ENCODE data around the gene SEC61A2. TPM values are rescaled to one million over a fixed set of nuclear protein-coding genes. Genes with fewer than 3 reads are reported as not detected.
A peak's percentile ranks its signal among the peaks of the same experiment; 100 is the strongest.
"Not testable (repeated sequence)": the region's sequence is repeated elsewhere in the genome, so short reads cannot be mapped to it uniquely, and the experiment has no call there.

The SEC61A2 gene
- total RNA-seq, 1 donor from 2014 or later, result 14.3 TPM

DNA sequence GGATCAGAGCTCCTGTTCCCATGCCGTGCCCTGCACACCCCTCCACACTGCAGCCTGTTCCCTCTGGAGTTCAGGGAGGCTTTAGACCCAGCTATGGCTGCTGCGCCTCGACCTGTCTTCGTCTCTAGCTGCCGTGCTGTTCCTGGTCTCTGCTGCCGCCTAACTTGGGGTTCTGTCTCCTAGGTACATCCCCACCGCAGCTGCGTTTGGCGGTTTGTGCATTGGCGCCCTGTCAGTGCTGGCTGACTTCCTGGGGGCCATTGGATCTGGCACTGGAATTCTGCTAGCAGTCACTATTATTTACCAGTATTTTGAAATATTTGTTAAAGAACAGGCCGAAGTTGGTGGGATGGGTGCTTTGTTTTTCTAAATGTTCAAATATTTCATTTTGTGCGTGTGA lies 34.6 kb downstream of the SEC61A2 start:
- Histone ChIP-seq H3K27me3 (ENCODE audit: insufficient read depth, low read length) (no peaks in the 10 kb centered on the region), H3K4me3 (ENCODE audit: insufficient read depth, low read depth, low read length) (no peak overlapping the region), H3K9ac (ENCODE audit: low read length) (no peak overlapping the region), H3K9me3 (ENCODE audit: insufficient read depth, low read depth, low read length) (no peaks in the 10 kb centered on the region), H4K20me1 (ENCODE audit: insufficient read depth, low read length) (no peaks in the 10 kb centered on the region), H3K27ac (ENCODE audit: low read depth, low read length) (no peak overlapping the region), H3K4me1 (ENCODE audit: insufficient read depth, low read length) (no peaks in the 10 kb centered on the region), H3K4me2 (ENCODE audit: low read length) (no peak overlapping the region), H3K79me2 (ENCODE audit: insufficient read depth, low read length) (no peaks in the 10 kb centered on the region), H2AFZ (ENCODE audit: low read depth, low read length) (no peak overlapping the region), H3K36me3 (ENCODE audit: insufficient read depth, low read length) (peaks cover 29% of the 10 kb centered on the region)
- Mint-ChIP-seq H3K27ac (ENCODE audit: unreplicated experiment) (peak overlapping the region; percentile 50), H3K27me3 (ENCODE audit: low read depth, unreplicated experiment) (no peaks in the 10 kb centered on the region), H3K4me1 (ENCODE audit: low read depth, unreplicated experiment) (no peaks in the 10 kb centered on the region), H3K4me3 (ENCODE audit: unreplicated experiment) (no peak overlapping the region), H3K36me3 (ENCODE audit: low read depth, unreplicated experiment) (peaks cover 14% of the 10 kb centered on the region), H3K9me3 (ENCODE audit: unreplicated experiment) (no peaks in the 10 kb centered on the region)
- DNase-seq (ENCODE audit: low read depth) (no peak), FAIRE-seq (no peak)
- no peak for TF ChIP-seq CTCF (IDR thresholded peaks at IDR 0.05; ENCODE audit: insufficient read depth, low read depth, low read length)
- TF ChIP-seq EZH2 (IDR thresholded peaks at IDR 0.05; ENCODE audit: insufficient read depth, low read length), result no peak

GRCh38 chr10:12165036-12165435 lies 35.6 kb downstream of the SEC61A2 start:
- no peak overlapping the region for H3K27ac Mint-ChIP-seq (ENCODE audit: unreplicated experiment)
- peaks cover 34% of the 10 kb centered on the region for H3K36me3 ChIP-seq (ENCODE audit: insufficient read depth, low read length)
- H3K79me2 ChIP-seq (ENCODE audit: insufficient read depth, low read length), result no peaks in the 10 kb centered on the region
- FAIRE-seq (no peak), DNase-seq (ENCODE audit: low read depth) (no peak)
- H3K9ac ChIP-seq (ENCODE audit: low read length), result no peak overlapping the region
- H3K4me1 Mint-ChIP-seq (ENCODE audit: low read depth, unreplicated experiment), result no peaks in the 10 kb centered on the region
- H3K27ac ChIP-seq (ENCODE audit: low read depth, low read length), result no peak overlapping the region
- no peaks in the 10 kb centered on the region for H3K27me3 Mint-ChIP-seq (ENCODE audit: low read depth, unreplicated experiment)
- H3K4me2 ChIP-seq (ENCODE audit: low read length), result no peak overlapping the region
- H2AFZ ChIP-seq (ENCODE audit: low read depth, low read length), result no peak overlapping the region
- no peaks in the 10 kb centered on the region for H3K27me3 ChIP-seq (ENCODE audit: insufficient read depth, low read length)
- no peaks in the 10 kb centered on the region for H3K9me3 ChIP-seq (ENCODE audit: insufficient read depth, low read depth, low read length)
- H3K36me3 Mint-ChIP-seq (ENCODE audit: low read depth, unreplicated experiment), result peaks cover 17% of the 10 kb centered on the region
- H3K4me1 ChIP-seq (ENCODE audit: insufficient read depth, low read length), result no peaks in the 10 kb centered on the region
- no peaks in the 10 kb centered on the region for H4K20me1 ChIP-seq (ENCODE audit: insufficient read depth, low read length)
- no peak overlapping the region for H3K4me3 ChIP-seq (ENCODE audit: insufficient read depth, low read depth, low read length)
- TF ChIP-seq CTCF (IDR thresholded peaks at IDR 0.05; ENCODE audit: insufficient read depth, low read depth, low read length) (no peak), EZH2 (IDR thresholded peaks at IDR 0.05; ENCODE audit: insufficient read depth, low read length) (no peak)
- H3K4me3 Mint-ChIP-seq (ENCODE audit: unreplicated experiment), result no peak overlapping the region
- H3K9me3 Mint-ChIP-seq (ENCODE audit: unreplicated experiment), result no peaks in the 10 kb centered on the region

DNA sequence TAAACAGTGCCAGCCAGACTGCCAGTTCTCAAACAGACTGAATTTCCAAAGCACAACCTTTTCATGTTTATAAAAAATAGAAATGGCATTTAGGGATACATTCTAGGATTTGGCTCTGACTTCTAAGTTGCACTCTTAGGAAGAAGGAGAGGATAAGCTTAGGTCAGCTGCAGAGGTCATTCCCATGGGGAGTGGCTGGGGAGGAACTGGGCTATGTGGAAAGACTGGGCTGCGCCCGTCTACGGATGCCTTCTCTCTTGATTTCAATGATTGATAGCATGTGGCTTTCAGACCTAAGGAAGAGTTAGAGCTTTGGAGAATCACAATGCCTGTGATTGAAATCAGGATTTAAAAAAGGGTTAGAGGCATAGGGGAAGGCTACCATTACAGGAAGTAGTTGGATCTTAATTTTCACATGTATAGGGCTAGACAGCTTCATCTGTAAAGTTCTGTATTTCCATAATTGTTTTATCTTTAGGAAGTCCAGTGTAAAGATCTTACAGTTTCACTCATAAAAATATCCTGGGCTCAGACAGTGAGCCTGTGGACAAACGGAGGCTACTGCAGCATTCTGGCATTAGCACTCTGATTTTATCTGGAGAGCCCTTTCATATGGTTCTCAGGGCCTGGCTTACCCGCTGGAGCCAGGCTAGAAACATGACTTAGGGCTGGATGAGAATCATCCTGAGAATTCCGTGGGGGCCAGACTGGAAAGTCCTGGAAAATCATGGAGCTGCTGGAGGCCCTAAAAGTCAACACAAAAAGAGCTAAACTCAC lies 36.7 kb downstream of the SEC61A2 start:
- Mint-ChIP-seq H3K36me3 (ENCODE audit: low read depth, unreplicated experiment) (peaks cover 14% of the 10 kb centered on the region), H3K4me3 (ENCODE audit: unreplicated experiment) (no peak overlapping the region), H3K27me3 (ENCODE audit: low read depth, unreplicated experiment) (no peaks in the 10 kb centered on the region), H3K9me3 (ENCODE audit: unreplicated experiment) (no peaks in the 10 kb centered on the region), H3K27ac (ENCODE audit: unreplicated experiment) (no peak overlapping the region), H3K4me1 (ENCODE audit: low read depth, unreplicated experiment) (no peaks in the 10 kb centered on the region)
- Histone ChIP-seq H4K20me1 (ENCODE audit: insufficient read depth, low read length) (peaks cover under 1% of the 10 kb centered on the region), H3K9ac (ENCODE audit: low read length) (no peak overlapping the region), H3K36me3 (ENCODE audit: insufficient read depth, low read length) (peaks cover 45% of the 10 kb centered on the region), H2AFZ (ENCODE audit: low read depth, low read length) (no peak overlapping the region), H3K9me3 (ENCODE audit: insufficient read depth, low read depth, low read length) (no peaks in the 10 kb centered on the region), H3K27ac (ENCODE audit: low read depth, low read length) (no peak overlapping the region), H3K4me1 (ENCODE audit: insufficient read depth, low read length) (no peaks in the 10 kb centered on the region), H3K4me2 (ENCODE audit: low read length) (no peak overlapping the region), H3K79me2 (ENCODE audit: insufficient read depth, low read length) (no peaks in the 10 kb centered on the region), H3K4me3 (ENCODE audit: insufficient read depth, low read depth, low read length) (no peak overlapping the region), H3K27me3 (ENCODE audit: insufficient read depth, low read length) (no peaks in the 10 kb centered on the region)
- FAIRE-seq (no peak), DNase-seq (ENCODE audit: low read depth) (no peak)
- TF ChIP-seq CTCF (IDR thresholded peaks at IDR 0.05; ENCODE audit: insufficient read depth, low read depth, low read length) (no peak), EZH2 (IDR thresholded peaks at IDR 0.05; ENCODE audit: insufficient read depth, low read length) (no peak)

DNA sequence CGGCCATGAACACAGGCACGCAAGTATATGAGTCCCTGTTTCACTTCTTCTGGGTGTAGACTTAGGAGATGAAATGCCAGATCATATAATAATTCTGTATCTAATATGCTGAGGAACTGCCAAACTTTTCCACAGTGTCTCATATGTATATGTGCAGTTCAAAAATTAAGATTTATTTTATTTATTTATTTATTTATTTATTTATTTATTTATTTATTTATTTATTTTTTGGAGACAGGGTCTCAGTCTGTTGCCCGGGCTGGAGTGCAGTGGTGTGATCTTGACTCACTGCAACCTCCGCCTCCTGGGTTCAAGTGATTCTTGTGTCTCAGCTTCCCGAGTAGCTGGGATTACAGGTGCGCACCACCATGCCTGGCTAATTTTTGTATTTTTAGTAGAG lies 42.0 kb downstream of the SEC61A2 start:
- H3K4me3 ChIP-seq (ENCODE audit: insufficient read depth, low read depth, low read length); FAIRE-seq; H3K27ac ChIP-seq (ENCODE audit: low read depth, low read length); H4K20me1 ChIP-seq (ENCODE audit: insufficient read depth, low read length); H3K27me3 Mint-ChIP-seq (ENCODE audit: low read depth, unreplicated experiment); H3K4me2 ChIP-seq (ENCODE audit: low read length); H3K4me3 Mint-ChIP-seq (ENCODE audit: unreplicated experiment); H3K4me1 ChIP-seq (ENCODE audit: insufficient read depth, low read length); H3K9ac ChIP-seq (ENCODE audit: low read length); H3K9me3 ChIP-seq (ENCODE audit: insufficient read depth, low read depth, low read length); DNase-seq (ENCODE audit: low read depth); H3K27ac Mint-ChIP-seq (ENCODE audit: unreplicated experiment); H3K27me3 ChIP-seq (ENCODE audit: insufficient read depth, low read length); H3K4me1 Mint-ChIP-seq (ENCODE audit: low read depth, unreplicated experiment); H3K79me2 ChIP-seq (ENCODE audit: insufficient read depth, low read length); H2AFZ ChIP-seq (ENCODE audit: low read depth, low read length); H3K9me3 Mint-ChIP-seq (ENCODE audit: unreplicated experiment): not testable (repeated sequence)
- H3K36me3 ChIP-seq (ENCODE audit: insufficient read depth, low read length), result peaks cover 55% of the 10 kb centered on the region
- H3K36me3 Mint-ChIP-seq (ENCODE audit: low read depth, unreplicated experiment), result peaks cover 23% of the 10 kb centered on the region
